Right lobe of liver (tissue), 6 donors: ENCODE data around the gene RCSD1. TPM values are rescaled to one million over a fixed set of nuclear protein-coding genes. Genes with fewer than 3 reads are reported as not detected.
A peak's percentile ranks its signal among the peaks of the same experiment; 100 is the strongest.

ENCODE experiments used
- ATAC-seq, 4 donors: fragments of 200-7000 bp; cut with Tn5 transposase; one replicate each; pipeline ENCODE4 v1.9.1; 2020; ENCODE audit warnings: mild to moderate bottlenecking in 4 of 4, moderate library complexity in 4 of 4
- DNase-seq, 3 donors: peaks; one replicate each; pipeline ENCODE4 v3.0.0-alpha.2; 2020
- H3K27ac ChIP-seq, 3 donors: fragments of 200-600 bp; one replicate each; pipeline ENCODE4 v1.8.0; 2022
- H3K27me3 ChIP-seq, 2 donors: fragments of 200-600 bp; one replicate each; pipeline ENCODE4 v1.8.0; 2022
- H3K36me3 ChIP-seq, 4 donors: fragments of 200-600 bp; sonication (generic) in 1 of 4; one replicate each; pipeline versions ENCODE4 v1.5.1 to v1.8.0; 2017 to 2022; ENCODE audit warnings: control low read depth in 1 of 4
- H3K4me1 ChIP-seq, 4 donors: fragments of 200-600 bp; sonication (generic) in 1 of 4; one replicate each; pipeline versions ENCODE4 v1.5.1 to v1.8.0; 2017 to 2022; ENCODE audit warnings: control low read depth in 1 of 4
- H3K4me3 ChIP-seq, 3 donors: fragments of 200-600 bp; one replicate each; pipeline ENCODE4 v1.8.0; 2022
- H3K9me3 ChIP-seq, 4 donors: fragments of 200-600 bp; sonication (generic) in 1 of 4; one replicate each; pipeline versions ENCODE4 v1.5.1 to v1.8.0; 2017 to 2022; ENCODE audit warnings: control low read depth in 1 of 4
- CTCF ChIP-seq, 4 donors: fragments of 200-600 bp in 3 of 4; fragments of 450-650 bp in 1 of 4; IDR thresholded peaks; one replicate each; pipeline versions ENCODE4 v1.5.1 to v1.8.0; 2016 to 2022; ENCODE audit warnings: antibody characterized with exemption in 4 of 4, mild to moderate bottlenecking in 2 of 4
- POLR2A ChIP-seq: fragments of 450-650 bp; IDR thresholded peaks from one replicate; pipeline ENCODE4 v1.6.1; 2017; ENCODE audit warnings: antibody characterized with exemption, mild to moderate bottlenecking
- WGBS: methylation state at CpG from one replicate; pipeline ENCODE4 v1.1.6; 2018; ENCODE audit warnings: low coverage, low lambda C conversion rate; ENCODE audit not compliant: insufficient coverage; ENCODE audit errors: missing lambda C conversion rate; 5-methylcytosine and 5-hydroxymethylcytosine counted together
- intact Hi-C, 2 donors: fragments of 100-400 bp; cut with DNase I; formaldehyde crosslinking; loops; one replicate each; pipeline versions ENCODE4 v1.11.2 to v1.14.1; 2022
- total RNA-seq, 6 experiments: library from RNA; depleted of rRNA in 2 of 6; stranded (reverse); fragments of >200 nt in 2 of 6; fragmentation: NEBNext Ultra II Directional in 3 of 6; extraction: Animal tissue kit (Norgen Biotek cat#: 25700) in 3 of 6; gene quantifications; one replicate each; pipeline versions ENCODE4 v1.1.0 to v1.2.4, GENCODE V29; 2016 to 2023
- donor health status: DM: no; HTN: yes; CAD: no.
- donor health status: DM: no; HTN: no; CAD: no.
- donor health status: DM: no; HTN: no; CAD: no.
- donor health status: DM: no; HTN: yes; CAD: no.
- donor health status: DM: no; HTN: yes; CAD: no.

RCSD1 gene
- total RNA-seq, 6 experiments from 2014 or later = 2.4 to 8.4 (median 5.0) TPM

- DNase-seq (no peak), ATAC-seq (peak; percentile 28 to 36 (median 32))
- Histone ChIP-seq H3K36me3 (no peaks in the 10 kb centered on the region), H3K27ac (peak overlapping the region in 2 of 3 donors; percentile 84 to 87), H3K4me3 (peak overlapping the region in 2 of 3 donors; percentile 55 to 57), H3K9me3 (no peaks in the 10 kb centered on the region), H3K27me3 (no peaks in the 10 kb centered on the region), H3K4me1 (peaks cover 0 to 9% (median 0%) of the 10 kb centered on the region in 4 donors)
- 80% methylated on average over 4 of the region's 4 CpGs for WGBS
- intact Hi-C loops = no loop called here
- no peak for TF ChIP-seq CTCF (IDR thresholded peaks at IDR 0.05)
Observed at GRCh38 chr1:167631936-167632614, 2.0 kb downstream of the RCSD1 start.

- H3K27ac ChIP-seq = no peak overlapping the region
- DNase-seq (no peak), ATAC-seq (no peak)
- WGBS = 70% methylated on average over 3 of the region's 3 CpGs
- intact Hi-C loops = no loop called here
- TF ChIP-seq CTCF (IDR thresholded peaks at IDR 0.05) = no peak
- no peak for TF ChIP-seq POLR2A
- no peaks in the 10 kb centered on the region for H3K9me3 ChIP-seq
- no peak overlapping the region for H3K4me3 ChIP-seq
- H3K27me3 ChIP-seq = no peaks in the 10 kb centered on the region
- peaks cover 0 to 11% (median 0%) of the 10 kb centered on the region in 4 donors for H3K4me1 ChIP-seq
- no peaks in the 10 kb centered on the region for H3K36me3 ChIP-seq
Observed at GRCh38 chr1:167633258-167633944, 3.4 kb downstream of the RCSD1 start.

GRCh38 chr1:167634435-167634834 is 4.4 kb downstream of the RCSD1 start:
- ATAC-seq (no peak), DNase-seq (no peak)
- H3K4me1 ChIP-seq = peaks cover 0 to 11% (median 0%) of the 10 kb centered on the region in 4 donors
- 80% methylated on average over 2 of the region's 2 CpGs for WGBS
- no peak overlapping the region for H3K27ac ChIP-seq
- no peaks in the 10 kb centered on the region for H3K36me3 ChIP-seq
- H3K4me3 ChIP-seq = no peak overlapping the region
- TF ChIP-seq POLR2A (no peak), CTCF (IDR thresholded peaks at IDR 0.05) (no peak)
- intact Hi-C loops = no loop called here
- no peaks in the 10 kb centered on the region for H3K9me3 ChIP-seq
- H3K27me3 ChIP-seq = no peaks in the 10 kb centered on the region

- DNase-seq (no peak), ATAC-seq (peak; percentile 7 to 40 (median 32))
- intact Hi-C loops = no loop called here
- Histone ChIP-seq H3K4me3 (no peak overlapping the region), H3K36me3 (no peaks in the 10 kb centered on the region), H3K9me3 (no peaks in the 10 kb centered on the region), H3K4me1 (peaks cover 0 to 10% (median 0%) of the 10 kb centered on the region in 4 donors), H3K27ac (no peak overlapping the region), H3K27me3 (no peaks in the 10 kb centered on the region)
- TF ChIP-seq POLR2A (no peak), CTCF (IDR thresholded peaks at IDR 0.05) (no peak)
- WGBS = 22% methylated on average over 9 of the region's 19 CpGs
Observed at GRCh38 chr1:167635156-167635648, 5.2 kb downstream of the RCSD1 start.
